OCI-LY7 (cell line): Measurements from ENCODE around the gene ZNF212.

Experiments
- CTCF ChIP-seq: fragments of 200-600 bp; sonication (generic); conservative IDR thresholded peaks from 2 replicates; pipeline ENCODE4 v1.5.1; 2014; ENCODE audit warnings: mild to moderate bottlenecking, antibody characterized with exemption, low read length, moderate library complexity, mixed read lengths
- EZH2phosphoT487 ChIP-seq: fragments of 200-600 bp; sonication (generic); IDR thresholded peaks from 2 replicates; pipeline ENCODE4 v1.6.1; 2018; ENCODE audit warnings: low read depth, borderline replicate concordance, mild to moderate bottlenecking, mixed run types, antibody characterized with exemption, low read length, moderate library complexity, mixed read lengths

GRCh38 chr7:149253665-149254064 lies 14.2 kb downstream of the ZNF212 start:
- TF ChIP-seq CTCF, result no peak
- no peak for TF ChIP-seq EZH2phosphoT487
